Astrocyte (in vitro differentiated cells and primary cell): Measurements from ENCODE around the gene STING1.

Source experiments
- CTCF ChIP-seq: IDR thresholded peaks from 2 replicates; pipeline ENCODE4 v1.5.1; 2011; ENCODE audit warnings: low read depth, mild to moderate bottlenecking, inconsistent platforms, low read length, moderate library complexity; ENCODE audit not compliant: insufficient read depth
- EZH2 ChIP-seq: IDR thresholded peaks from 2 replicates; pipeline ENCODE4 v1.6.1; 2012; ENCODE audit warnings: mild to moderate bottlenecking, low read length, inconsistent platforms; ENCODE audit not compliant: insufficient read depth

GRCh38 chr5:139426203-139426885 is 56.2 kb downstream of the STING1 start:
- TF ChIP-seq CTCF = no peak
- TF ChIP-seq EZH2 = no peak
